ENCODE measurements around the gene CYP1B1.

Gene CYP1B1

GRCh38 chr2:38074764-38075506 is 1.0 kb downstream of the CYP1B1 start:
- DNase-seq (ENCODE audit: low spot score), result no peak

- no peak for DNase-seq (ENCODE audit: low spot score)
Measured at GRCh38 chr2:38074058-38074763, 1.7 kb downstream of the CYP1B1 start.

- DNase-seq (ENCODE audit: low spot score), result no peak
Measured at GRCh38 chr2:38073211-38074057, 2.5 kb downstream of the CYP1B1 start.

GRCh38 chr2:38070438-38070837 is 5.5 kb downstream of the CYP1B1 start:
- no peak for DNase-seq (ENCODE audit: low spot score)

- DNase-seq (ENCODE audit: low spot score), result no peak
Measured at GRCh38 chr2:38068234-38068633, 7.7 kb downstream of the CYP1B1 start.

DNA sequence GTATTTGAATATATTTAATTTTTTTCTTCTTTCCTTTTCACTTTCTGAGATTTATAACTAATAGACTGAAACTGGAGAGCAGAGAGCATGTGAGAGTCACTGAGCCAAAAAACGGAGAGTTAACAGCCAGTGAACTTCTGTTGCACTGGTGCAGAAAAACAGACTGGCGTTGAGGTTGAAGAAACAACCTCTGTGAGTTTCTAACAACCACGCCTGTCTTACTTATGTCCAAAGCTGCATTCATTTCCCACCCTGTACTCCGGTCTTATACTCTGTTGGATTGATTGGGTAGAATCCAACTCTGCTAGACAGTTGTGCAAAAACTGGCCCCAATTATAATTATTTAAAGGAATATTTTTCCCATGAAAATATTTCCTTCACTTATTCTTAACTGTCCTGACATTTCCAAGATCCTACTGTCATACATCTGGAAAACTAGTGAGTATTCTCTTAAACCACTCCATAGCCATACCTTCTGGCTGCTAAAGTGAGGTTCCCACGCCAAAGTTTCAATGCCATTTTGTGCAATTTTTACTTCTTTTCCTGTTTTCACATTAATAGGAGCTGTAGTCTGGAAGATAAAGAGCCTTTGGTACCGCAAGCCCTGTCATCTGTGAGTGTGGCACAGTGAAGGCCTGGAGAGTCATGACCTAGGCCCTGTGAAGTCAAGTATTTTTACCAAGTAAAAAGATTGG is 9.4 kb downstream of the CYP1B1 start:
- DNase-seq (ENCODE audit: low spot score), result no peak

DNA sequence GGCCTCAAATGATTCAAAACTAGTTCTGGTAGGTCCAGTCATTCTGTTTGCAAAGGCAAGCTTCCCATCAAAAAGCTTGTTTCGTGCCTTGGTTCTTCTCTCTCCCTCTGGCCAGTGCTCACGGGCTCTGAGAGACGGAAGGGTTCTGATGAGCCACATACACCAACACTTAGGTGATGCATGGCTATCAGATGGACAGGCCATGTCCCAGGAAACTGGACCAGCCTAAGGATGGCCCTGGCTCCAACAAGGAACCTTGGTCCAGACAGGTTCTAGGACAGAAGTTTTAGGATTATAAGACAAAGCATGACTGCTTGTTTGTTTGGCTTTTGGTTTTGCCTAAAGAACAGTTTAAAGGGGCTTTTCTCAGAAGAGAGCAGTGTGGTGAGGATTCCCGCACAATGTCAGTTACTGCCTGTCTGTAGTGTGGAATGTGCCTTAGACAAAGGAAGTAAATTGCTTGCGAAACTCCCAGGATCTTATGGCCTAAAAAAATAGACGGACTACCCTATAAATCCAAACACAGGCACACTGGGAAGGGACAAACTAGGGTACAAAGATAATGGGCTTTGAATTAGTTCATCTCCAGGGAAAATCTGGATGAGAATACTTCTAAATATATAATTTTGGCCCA is 10.3 kb downstream of the CYP1B1 start:
- DNase-seq (ENCODE audit: low spot score), result no peak

- no peak for DNase-seq (ENCODE audit: low spot score)
Measured at GRCh38 chr2:38064801-38065501, 11.0 kb downstream of the CYP1B1 start.

DNA sequence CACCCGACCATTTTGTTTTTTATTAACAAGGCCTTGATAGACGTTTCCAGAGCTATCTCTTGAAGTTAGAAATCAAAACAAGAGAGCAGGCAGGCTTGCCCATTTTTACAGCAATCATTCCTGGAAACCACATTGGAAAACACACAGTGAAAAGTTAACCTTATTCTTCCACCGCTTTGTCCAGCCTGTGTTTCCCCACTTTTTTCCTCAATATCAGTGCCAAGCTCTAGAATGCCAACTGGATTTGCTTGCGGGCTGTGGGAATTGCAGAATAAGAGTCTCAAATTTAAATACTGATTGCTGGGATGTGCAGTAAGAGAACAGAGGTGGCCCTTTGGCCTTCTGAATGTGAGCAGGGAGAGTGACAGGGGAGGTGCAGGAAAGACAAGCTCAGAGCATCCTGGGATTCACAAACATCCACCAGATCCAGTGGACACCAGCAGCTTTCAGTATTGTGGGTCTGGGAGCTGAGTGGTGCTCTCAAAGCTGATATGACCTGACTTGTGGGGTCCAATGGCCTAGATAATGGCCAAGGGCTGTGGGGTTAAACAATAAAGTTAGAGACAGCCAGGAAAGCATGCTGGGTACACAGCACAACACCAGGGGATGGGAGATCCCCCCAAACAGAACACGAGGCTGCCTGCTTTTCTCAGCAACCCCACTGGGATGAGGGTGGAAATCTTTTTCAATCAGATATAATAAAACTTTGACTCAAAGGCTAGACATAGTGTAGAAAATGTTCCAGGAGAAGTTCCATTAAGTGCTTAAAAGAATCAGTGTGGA is 15.5 kb downstream of the CYP1B1 start:
- no peak for DNase-seq (ENCODE audit: low spot score)

GRCh38 chr2:38057651-38058410 is 18.1 kb downstream of the CYP1B1 start:
- no peak for DNase-seq (ENCODE audit: low spot score)

GRCh38 chr2:38056216-38056615 is 19.7 kb downstream of the CYP1B1 start:
- DNase-seq (ENCODE audit: low spot score), result no peak

DNA sequence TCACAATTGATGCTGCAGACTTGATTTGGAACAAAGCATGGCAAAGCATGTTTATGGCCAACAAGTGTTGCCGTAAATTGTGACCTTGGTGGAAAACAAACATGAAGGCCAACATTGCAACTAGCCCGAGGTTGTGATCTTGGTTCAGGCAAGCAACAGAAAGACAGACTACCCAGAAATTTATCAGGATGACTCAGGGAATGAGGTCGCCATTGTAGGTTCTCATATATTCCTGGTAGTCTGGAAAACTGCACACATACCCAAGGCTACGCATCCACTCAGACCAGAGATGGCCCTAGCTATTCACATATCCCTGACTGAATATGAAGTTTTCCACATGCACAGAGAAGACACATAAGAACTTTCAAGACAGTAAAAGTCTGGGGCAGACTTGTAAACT is 30.1 kb downstream of the CYP1B1 start:
- no peak for DNase-seq (ENCODE audit: low spot score)

DNA sequence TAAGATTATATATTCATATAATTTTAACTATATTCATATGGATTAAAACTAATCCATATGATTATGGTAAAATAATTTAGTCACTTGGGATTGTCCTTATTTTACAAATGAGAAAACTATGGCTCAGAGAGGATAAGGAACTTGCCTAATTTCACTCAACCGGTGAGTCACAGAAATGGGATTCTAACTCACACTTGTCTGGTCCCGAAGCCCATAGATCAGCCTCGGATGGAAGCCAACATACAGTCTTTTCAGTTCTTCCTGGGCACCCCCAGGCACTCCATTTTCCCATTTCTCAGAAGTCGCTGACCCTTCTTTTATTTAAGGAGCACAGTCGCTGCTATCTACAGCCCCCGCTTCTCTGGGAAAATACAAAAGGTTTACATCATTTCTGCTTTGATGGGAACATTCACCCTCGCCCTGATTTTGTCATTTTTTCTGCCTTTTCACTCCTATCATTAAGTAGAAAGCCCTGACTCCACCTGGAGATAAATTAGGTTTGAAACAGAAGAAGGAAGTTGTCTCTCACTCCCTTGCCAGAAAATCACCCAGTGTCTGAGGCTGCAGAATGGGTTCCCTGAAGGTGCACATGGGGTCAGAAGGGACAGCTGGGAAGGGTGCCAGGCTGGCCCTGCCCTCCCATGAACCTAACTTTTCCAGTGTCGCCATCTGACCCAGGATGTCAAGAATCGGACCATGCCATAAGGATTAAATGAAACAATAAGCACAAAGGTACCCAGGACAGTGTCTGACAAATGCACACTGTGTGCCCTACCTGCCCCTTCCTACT is 36.6 kb downstream of the CYP1B1 start:
- DNase-seq (ENCODE audit: low spot score), result no peak

- DNase-seq (ENCODE audit: low spot score), result no peak
Measured at GRCh38 chr2:38038682-38039081, 37.3 kb downstream of the CYP1B1 start.

DNA sequence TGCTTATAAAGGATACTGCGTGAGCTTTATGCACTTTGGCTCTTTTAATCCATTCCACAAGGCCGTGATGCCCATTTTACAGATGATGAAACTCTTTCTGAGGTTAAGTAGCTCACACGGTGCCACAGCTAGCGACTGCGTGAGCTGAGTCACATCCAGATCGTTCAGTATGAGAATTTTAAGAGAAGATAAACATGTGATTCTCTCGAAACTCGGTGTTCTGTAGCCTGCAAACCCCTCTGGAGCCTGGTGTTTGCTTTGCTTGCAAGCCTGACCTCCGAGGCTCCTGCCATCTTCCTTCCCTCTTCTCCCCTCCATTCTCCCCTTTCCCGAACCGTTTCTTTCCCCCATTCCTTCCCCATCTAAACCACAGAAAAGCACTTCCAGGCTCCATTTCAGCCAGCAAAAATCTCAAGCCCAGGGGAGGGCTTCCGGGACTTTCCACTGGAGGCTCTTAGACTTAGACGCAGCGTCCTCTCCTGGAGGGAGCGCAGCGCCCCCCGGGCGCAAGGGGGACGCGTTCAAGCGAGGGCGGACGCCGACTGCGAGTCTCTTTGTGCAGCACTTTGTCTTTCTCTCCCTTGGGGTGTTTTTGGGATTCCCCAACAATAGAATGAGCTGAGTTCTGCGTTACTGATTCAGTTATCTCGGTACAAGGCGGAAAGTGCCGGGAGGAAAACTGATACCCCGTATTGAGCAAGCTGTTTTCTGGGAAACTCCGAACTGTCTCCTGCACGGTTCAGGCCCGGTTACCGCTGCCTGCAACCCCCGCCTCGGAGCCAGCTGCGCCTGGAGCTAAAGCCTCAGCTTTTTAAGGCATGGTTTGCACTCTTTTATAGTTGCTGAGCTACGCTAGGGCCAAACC is 38.0 kb downstream of the CYP1B1 start:
- no peak for DNase-seq (ENCODE audit: low spot score)

- no peak for DNase-seq (ENCODE audit: low spot score)
Measured at GRCh38 chr2:38037325-38037724, 38.6 kb downstream of the CYP1B1 start.

DNA sequence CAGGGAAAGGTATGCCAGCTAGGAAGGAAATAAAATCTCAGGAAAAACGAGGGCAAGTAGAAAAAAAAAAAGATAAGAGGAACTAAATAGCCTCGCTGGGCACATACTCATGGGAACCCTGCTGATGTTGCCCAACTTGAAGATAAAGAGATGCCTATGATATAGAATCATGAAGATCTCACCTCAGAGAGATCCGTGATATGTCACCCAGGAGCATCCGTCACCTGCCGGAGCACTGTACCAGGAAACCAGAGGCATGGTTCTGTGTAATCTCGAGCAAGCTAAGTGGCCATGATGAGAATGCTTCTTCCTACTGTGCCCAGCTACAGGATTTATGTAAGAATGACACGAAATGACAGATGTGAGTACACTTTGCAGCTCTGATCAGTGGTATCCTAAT is 40.0 kb downstream of the CYP1B1 start:
- no peak for DNase-seq (ENCODE audit: low spot score)

GRCh38 chr2:38033646-38034045 is 42.3 kb downstream of the CYP1B1 start:
- DNase-seq (ENCODE audit: low spot score), result no peak
